Adrenal gland (tissue), 5 donors: ENCODE data around the gene UNC13B.
"Not testable (repeated sequence)": the region's sequence is repeated elsewhere in the genome, so short reads cannot be mapped to it uniquely, and the experiment has no call there.

Experiments
- POLR2A ChIP-seq, 2 donors: fragments of 450-650 bp; IDR thresholded peaks; one replicate each; pipeline ENCODE4 v1.6.1; 2017; ENCODE audit warnings: antibody characterized with exemption in 2 of 2, mild to moderate bottlenecking in 2 of 2, moderate library complexity in 1 of 2
- TF ChIP-seq, protein P1 (sequence below), 6 experiments: fragments of 450-650 bp in 4 of 6; fragments of 200-600 bp in 2 of 6; sonication (generic) in 1 of 6; IDR thresholded peaks; 1 replicate in 5 of 6; 2 replicates in 1 of 6; pipeline versions ENCODE4 v1.5.1 to v1.8.0; 2016 to 2021; ENCODE audit warnings: antibody characterized with exemption in 6 of 6, mild to moderate bottlenecking in 2 of 6, moderate library complexity in 1 of 6
- donor health status: DM: no; HTN: no; CAD: no.

DNA sequence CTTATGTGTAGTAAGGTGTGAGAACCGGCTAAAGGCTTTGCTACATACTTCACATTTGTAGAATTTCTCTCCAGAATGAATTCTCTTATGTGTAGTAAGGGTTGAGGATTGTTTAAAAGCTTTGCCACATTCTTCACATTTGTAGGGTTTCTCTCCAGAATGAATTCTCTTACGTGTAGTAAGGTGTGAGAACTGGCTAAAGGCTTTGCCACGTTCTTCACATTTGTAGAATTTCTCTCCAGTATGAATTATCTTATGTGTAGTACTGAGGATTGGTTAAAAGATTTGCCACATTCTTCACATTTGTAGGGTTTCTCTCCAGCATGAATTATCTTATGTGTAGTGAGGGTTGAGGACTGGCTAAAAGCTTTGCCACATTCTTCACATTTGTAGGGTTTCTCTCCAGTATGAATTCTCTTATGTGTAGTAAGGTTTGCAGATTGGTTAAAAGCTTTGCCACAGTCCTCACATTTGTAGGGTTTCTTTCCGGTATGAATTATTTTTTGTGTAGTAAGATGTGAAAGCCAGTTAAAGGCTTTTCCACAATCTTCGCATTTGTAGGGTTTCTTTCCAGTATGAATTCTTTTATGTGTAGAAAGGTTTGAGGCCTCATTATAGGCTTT is 13.8 kb upstream of the UNC13B start:
- TF ChIP-seq, protein P1, sequence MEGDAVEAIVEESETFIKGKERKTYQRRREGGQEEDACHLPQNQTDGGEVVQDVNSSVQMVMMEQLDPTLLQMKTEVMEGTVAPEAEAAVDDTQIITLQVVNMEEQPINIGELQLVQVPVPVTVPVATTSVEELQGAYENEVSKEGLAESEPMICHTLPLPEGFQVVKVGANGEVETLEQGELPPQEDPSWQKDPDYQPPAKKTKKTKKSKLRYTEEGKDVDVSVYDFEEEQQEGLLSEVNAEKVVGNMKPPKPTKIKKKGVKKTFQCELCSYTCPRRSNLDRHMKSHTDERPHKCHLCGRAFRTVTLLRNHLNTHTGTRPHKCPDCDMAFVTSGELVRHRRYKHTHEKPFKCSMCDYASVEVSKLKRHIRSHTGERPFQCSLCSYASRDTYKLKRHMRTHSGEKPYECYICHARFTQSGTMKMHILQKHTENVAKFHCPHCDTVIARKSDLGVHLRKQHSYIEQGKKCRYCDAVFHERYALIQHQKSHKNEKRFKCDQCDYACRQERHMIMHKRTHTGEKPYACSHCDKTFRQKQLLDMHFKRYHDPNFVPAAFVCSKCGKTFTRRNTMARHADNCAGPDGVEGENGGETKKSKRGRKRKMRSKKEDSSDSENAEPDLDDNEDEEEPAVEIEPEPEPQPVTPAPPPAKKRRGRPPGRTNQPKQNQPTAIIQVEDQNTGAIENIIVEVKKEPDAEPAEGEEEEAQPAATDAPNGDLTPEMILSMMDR (IDR thresholded peaks at IDR 0.05): not testable (repeated sequence)
- not testable (repeated sequence) for TF ChIP-seq POLR2A (IDR thresholded peaks at IDR 0.05)
